GM21528 (cell line): ENCODE data around the gene AKT3.

ENCODE experiments used
- ATAC-seq: cut with Tn5 transposase; IDR thresholded peaks from one replicate; pipeline ENCODE4 v1.9.1; 2021; ENCODE audit warnings: mild to moderate bottlenecking, moderate library complexity; ENCODE audit not compliant: unreplicated experiment, low FRiP score

AKT3 gene

DNA sequence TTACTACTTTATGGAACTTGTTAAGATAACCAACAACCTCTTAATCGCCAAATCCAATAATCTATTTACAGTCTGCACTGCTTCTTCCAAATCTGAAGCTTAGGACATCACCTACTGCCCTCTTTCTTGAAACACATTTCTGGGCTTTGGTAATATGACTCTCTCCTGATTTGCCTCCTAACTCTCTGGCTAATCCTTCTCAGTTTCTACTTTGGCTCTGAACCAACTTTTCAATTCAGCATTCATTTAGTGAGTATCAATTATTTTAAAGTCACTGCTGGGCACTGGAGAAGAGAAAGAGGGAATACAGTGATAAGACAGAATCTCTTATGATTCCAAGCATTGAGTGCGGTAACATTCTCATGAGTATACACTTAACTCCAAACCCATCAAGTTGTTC, 275.0 kb downstream of the AKT3 start:
- ATAC-seq, result no peak

DNA sequence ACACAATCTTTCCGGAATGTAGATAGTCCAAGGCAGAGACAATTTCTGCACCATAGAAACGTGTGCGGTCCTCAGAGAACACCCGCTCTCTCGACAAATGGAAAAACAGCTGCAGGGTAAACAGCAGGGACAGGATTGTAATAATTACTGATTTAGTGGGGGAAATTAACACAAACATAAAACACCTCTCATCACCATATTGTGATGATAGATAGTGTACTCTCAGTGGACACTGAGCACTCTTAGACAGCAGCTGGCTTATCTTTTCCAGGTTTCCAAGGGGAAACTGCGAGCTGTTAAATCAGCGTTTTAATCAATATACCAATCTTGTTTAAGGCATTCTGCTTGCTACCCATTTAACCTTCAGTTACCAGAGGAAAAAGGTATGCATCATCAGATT, 277.1 kb downstream of the AKT3 start:
- ATAC-seq, result no peak

DNA sequence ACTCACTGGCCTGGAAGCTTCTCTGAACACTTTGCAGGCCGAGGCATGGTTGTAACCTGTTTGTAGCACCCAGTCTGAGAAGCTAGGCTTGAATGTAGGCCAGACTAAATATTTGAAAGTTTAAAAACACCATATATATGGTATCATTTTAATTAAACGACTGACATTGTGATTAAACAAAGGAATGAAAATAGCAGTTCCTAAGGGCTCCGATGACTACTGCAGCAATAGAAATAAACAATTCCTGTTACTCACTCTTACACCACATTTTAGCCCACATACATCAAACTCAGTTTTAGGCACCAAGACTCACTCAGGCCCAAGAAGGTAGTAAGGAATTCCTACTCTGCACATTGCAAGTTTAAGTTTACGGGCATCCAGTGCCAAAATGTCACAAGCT, 281.2 kb downstream of the AKT3 start:
- no peak for ATAC-seq

DNA sequence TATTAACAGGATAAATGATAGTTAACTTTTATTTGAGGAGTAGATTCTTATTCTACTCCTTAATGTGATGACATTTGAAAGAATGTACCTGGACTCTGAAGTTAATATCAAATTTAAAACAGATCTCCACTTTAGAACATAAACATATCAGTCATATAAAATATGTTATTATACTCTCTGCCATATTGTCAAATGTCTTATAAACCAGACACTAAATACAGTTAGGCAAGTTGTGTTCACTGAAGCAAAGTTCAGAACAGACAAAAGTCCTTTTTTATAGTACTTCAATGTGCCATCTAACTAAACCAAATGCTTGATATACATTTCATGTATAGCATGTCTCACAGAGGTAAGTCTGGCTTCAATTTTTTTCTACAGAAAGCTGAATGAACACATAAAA, 285.2 kb downstream of the AKT3 start:
- no peak for ATAC-seq

DNA sequence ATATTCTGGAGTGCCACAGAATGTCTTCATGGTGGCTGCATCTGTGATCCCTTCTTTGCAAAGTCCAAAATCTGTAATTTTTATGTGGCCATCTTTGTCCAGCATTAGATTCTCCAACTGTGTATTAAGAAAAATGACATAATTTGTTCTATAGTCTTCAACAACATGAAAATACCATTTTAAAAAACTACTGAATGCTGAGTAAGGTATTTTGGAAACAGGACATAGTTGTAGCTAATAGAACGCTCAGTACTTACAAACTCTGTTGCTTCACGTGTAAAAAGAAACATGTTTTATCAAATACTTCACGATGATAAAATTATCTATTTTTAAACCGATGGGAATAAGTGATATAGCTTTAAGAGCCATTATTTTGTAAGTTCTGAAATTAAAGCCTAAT, 286.3 kb downstream of the AKT3 start:
- no peak for ATAC-seq

DNA sequence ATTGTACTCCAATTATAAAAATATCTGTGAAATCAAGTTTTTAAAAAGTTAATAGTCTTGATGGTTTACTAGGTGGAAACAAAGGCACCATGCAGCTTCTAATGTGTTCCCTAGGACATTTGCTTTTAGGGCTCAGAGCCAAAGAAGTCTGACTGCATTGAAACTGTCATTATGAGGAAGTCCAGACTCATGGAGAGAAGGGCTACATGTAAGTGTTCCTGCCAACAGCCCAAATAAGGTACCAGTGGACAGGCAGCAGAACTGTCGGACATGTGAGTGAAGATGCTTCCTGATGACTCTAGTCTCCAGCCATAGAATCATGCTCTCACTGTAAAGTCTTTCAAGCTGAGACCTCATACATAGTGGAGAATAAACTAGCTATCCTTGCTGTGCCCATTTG, 287.6 kb downstream of the AKT3 start:
- ATAC-seq, result no peak

DNA sequence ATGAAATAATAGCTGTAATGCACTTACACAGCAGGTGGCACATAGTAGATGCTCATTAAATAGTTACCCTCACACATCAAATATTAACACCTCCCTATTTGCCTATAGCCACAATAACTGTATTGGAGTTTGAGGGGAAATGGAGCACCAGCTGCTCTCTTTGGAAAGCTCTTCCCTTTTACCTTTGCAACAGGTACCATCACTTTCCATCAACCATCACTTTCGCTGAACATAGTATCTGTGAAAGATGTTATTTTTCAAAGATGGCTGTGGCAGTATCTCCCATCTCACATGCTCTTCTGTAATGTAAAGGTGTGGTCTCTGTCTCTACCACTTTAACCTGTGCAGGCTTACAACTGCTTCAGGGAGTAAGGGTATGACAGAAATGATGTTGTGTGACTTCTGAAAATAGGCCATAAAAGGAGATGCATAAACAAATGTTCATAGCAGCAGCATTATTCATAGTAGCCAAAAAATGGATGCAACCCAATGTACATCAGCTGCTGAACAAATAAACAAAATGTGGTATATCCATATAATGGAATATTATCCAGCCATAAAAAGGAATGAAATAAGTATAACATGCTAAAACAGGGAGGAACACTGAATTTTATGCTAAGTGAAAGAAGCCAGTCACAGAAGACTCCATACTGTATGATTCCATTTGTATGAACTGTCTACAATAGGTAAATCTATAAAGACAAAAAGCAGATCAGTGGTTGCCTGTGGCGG, 288.3 kb downstream of the AKT3 start:
- no peak for ATAC-seq

DNA sequence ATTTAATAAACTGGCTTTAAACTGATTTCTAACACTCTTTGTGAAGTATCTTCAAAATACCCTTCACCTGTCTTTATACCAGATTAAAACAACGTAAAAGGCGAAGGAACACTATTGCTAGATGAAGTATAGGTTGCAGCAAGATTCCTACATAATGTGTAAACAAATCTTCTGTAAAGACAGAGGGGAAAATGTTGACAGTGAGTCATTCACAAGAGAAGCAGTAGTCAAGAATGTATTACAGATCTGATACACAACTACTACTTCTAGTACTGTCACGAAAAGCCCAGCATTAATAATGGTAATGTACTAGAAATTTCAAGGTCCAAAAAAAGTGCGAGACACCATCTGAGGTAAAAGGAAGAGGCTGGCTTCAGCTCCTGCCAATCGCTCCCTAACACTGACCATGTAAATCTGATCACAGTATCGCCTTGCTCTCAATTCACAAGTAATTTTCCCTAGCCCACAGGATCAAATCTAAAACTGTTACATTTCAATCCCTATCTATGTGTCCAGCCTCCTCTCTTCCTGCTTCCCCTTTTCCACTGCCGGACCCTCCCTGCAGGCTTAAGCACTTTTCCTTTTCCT, 290.4 kb downstream of the AKT3 start:
- ATAC-seq, result no peak

DNA sequence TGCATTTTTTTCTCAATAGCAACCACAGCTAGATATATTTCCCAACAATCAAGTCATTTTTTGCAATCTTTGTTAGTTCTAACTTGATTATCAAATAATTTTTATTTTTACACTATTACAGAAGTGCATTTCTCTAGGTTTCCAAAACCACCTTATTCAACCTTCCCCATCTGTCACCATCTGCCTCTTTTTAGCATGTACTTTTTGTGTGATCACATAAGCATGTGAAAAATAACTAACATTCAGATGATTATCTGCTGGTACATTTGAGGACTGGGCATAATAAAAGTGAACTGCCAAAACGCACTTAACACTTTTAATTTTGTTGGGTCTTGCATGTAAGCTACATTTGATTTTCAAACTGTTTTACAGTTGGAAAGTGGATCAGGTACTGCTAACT, 291.5 kb downstream of the AKT3 start:
- ATAC-seq, result no peak

DNA sequence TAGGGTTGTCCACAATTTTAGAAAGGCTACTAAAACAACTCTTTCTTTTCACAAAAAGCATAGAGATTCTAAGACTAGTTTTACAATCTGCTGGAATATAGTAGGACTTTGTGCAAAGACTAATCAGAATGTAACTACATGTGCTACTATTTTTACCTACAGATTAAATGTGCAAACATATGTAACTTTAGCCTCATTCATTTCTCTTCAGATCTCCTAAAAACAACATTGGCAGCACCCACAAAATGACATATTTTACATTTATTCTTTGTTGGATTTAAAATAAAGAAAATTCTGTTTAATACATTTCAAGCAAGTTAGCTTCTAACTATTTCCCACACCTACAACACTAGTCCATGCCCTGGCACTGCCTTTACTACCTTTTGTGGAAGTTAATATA, 292.2 kb downstream of the AKT3 start:
- ATAC-seq, result no peak

DNA sequence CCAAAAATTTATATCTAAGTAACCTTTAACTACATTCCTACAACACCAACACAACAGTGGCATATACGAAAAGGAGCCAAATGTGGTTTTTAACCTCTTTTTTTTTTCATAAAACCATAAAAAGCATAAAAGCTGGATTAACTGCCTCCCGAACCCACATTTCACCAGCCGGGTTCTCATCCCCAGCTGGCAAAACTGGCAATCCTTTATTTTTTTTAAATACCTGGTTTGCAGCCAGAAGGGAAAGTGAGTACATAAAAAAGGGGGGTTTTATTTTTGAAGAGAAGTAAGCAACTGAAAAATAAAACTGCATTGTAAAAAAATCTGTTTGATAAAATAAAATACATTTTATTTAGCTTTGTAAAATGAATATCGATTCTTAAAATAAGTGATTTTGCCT, 295.4 kb downstream of the AKT3 start:
- ATAC-seq, result no peak

DNA sequence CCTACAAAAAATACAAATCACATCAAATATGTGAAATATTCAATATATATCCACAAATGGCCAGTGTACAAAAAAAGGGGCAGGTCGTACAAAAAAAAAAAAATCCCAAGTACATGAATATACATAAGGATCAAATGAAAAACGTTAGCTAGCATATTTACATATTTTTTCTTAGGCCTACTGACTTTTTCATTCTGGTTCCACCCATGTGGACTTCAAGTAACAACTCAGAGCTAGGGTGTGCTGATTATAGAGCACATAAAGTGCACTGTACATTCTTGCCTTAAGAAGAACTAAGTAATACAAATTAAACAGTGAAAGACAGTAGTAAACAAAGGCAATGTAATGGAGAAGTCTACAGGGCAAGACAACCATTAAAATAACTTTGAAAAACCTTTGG, 297.0 kb downstream of the AKT3 start:
- ATAC-seq, result no peak

DNA sequence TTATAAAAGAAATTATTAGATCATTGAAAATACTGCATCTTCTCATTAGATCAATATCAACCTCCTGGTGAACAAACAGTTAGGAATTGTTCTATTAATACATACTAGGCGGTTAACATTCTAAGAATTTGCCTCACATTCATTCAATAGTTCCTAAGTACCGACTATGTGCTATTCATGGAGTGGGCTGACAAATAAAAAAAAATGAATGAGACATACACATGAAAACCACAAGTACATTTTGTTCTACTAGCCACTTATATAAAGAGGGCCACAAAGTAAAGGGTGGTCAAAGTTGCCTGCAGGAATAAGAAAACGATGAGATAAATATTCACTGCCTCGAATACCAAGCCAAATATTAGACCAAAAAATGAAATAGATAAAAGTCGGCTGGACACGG, 299.8 kb downstream of the AKT3 start:
- ATAC-seq, result no peak

DNA sequence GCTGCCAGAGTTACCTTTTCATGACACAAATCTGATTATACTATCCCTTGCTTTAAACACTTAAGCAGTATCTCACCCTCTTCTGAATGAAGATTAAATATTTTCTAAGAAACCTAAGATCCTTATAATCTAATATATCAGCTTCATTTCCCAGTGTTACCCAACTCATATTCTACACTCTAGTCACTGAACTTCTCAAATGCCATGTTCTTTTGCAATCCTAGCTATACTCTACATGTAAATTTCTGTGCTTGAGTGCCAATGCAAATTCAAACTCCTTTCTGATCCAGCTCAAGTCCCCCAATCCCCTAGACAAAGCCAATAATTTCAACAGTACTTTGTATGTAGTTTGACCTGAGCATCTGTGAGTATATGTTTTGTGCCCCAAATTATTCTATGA, 300.3 kb downstream of the AKT3 start:
- no peak for ATAC-seq

DNA sequence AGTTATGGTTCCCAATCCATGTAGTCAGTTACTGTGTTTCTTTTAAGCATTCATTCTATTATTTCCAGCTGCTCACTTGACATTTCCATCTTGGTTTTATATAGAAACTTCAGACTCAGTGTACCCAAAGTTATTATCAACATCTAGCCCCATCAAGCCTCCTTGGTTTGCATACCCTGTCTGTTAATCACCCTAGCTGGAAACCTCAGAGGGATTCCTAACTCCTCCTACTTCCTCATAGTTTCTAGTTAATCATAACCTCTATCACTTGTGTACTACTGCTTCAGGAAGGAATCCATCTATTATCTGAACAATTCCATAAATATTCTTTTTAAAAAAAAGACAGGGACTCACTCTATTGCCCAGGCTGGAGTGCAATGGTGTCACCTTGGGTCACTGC, 300.9 kb downstream of the AKT3 start:
- no peak for ATAC-seq

DNA sequence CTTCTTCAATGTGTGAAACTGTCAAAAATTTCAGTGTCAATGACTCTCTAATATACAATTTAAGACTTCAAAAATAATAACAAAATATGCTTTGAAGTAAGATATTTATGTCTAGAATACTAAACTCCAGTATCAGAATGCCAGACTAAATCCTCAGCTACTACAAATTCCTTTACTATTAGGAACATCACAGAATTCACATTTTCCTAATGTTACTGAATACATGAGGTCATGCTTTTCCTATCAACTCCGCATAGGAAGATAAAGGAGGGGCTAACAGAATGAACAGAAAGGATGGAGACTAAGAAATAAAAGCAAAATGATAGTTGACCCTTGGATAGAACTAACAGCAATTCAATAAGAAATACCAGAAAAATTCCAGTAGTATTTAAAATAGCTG, 301.5 kb downstream of the AKT3 start:
- no peak for ATAC-seq

DNA sequence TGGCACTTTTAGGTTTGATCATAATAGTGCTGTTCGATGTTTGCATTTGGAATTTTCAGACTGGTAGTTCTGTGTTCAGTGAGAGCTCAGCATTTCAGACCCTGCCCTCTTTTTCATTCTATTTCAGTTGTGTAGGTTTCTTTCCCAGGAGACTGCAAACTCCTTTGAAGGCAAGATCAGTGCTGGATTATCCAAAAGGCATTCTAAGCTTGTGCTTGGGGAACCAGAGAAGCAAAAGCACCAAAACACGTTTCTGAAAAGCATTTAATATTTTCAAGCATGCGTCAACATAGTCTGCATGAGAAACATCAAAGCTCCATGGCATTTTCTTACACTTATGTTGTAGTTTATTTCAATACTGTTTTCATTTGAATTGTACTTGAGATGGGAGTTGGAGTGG, 302.2 kb downstream of the AKT3 start:
- ATAC-seq, result no peak

DNA sequence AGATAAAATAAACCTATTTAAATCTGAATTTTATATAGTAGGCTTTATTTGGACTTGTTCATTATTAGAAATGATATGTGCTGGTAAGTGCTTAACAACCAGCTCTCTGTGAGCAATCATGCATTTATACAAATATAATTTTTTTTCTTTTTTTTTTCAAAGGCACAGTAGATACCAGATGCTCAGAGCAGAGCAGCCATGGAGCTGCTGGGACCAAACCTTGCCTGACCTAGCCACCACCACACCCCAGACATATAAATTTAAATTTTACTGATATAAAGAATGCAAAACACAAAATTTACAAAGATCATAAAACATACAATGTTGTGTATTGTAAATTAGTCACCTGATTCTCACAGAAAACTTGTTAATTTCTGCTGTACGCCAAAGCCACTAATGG, 303.6 kb downstream of the AKT3 start:
- ATAC-seq, result no peak

DNA sequence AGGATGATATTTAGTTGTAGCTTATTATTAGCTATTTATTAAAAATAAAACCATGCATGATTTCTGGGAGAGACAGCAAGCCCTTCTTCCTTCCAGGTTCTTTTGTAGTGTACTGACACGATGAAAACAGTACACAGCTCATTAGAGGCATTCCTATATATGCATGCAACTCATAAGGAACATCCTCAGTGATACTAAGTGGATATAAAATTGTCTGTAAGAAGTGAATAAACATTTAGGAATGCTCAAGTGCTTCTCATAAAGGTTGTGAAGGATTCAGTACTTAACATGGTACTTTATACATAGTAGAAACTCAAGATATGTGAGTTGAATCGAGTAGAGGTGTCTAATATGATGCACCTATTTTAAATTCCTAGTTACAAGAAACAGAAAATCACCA, 306.5 kb downstream of the AKT3 start:
- ATAC-seq, result no peak

DNA sequence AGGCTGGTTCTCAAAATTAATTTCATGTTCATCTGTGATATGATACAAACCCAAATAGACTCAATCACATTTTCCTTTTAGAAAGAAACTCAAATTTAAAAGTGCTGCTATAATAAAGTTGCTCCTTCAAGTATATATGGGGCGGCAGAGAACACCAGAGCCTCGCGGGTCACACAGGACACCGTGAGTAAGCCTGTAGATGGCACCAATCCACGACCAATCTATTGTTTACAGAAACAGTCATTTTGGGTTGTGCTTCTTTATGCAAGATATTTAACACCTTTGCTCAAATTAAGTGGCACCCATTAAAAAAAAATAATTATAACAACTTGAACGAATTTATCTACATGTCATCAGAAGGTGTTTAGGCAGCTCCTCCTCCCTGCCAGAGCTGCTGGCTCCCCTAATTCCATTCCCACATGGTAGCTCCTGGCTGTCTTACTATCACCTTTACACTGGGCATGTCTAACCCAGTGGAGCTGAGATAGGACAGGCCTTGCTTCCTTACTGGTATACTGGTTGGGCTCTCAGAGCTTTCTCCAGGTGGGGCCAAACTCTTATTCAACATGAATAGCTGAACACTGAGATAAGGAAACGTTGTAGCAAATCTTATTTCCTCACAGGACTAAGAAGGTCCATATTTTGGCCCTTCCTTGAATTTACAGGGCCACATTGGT, 307.2 kb downstream of the AKT3 start:
- no peak for ATAC-seq

DNA sequence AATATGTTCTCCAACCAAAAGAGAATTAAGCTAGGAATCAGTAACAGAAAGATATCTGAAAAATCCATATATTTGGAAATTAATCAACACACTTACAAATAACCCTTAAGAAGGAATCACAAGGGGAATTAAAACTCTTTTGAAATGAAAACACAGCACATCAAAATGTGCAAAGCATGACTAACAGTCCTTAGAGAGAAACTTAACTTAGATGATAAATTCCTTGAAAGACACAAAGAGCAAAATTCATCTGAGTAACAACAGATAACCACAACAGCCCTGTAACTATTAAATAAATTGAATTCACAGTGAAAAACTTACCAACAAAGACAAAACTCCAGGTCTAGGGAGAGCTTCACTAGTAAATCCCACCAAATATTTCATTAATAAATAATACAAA, 310.4 kb downstream of the AKT3 start:
- ATAC-seq, result no peak

DNA sequence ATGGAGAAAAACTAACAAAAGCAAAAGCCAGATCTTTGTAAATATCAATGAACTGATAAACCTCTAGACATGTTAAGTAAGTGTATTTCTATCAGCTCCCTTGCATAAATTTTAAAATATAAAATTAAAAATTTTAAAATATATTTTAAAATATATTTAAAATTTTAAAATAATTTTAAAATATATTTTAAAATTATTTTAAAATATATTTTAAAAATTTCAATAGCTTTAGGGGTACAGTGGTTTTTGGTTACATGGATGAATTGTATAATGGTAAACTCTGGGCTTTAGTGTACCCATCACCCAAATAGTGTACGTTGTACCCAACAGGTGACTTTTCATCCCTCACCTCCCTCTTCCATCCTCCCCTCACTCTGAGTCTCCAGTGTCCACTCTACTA, 315.0 kb downstream of the AKT3 start:
- ATAC-seq, result no peak
